T-helper 2 cell treated with Interferon-gamma antibody and Interleukin-4, amounts not matched to agents 5 μg/mL and 100 μg/mL, for 36 hours (primary cell): Measurements from ENCODE around the gene PLCB1.
"Not testable (repeated sequence)": the region's sequence is repeated elsewhere in the genome, so short reads cannot be mapped to it uniquely, and the experiment has no call there.

Source experiments
- DNase-seq: peaks from one replicate; pipeline ENCODE4 v3.0.0; 2021; ENCODE audit warnings: low spot score
- H3K27ac Mint-ChIP-seq: one replicate; pipeline ENCODE4 v1.8.0; 2021; ENCODE audit warnings: mild to moderate bottlenecking, mixed read lengths
- H3K27me3 Mint-ChIP-seq: one replicate; pipeline ENCODE4 v1.8.0; 2021; ENCODE audit warnings: low read depth, mixed read lengths
- H3K36me3 Mint-ChIP-seq: one replicate; pipeline ENCODE4 v1.8.0; 2021; ENCODE audit warnings: low read depth, mixed read lengths
- H3K4me1 Mint-ChIP-seq: one replicate; pipeline ENCODE4 v1.8.0; 2021; ENCODE audit warnings: low read depth, mixed read lengths
- H3K4me3 Mint-ChIP-seq: one replicate; pipeline ENCODE4 v1.8.0; 2022; ENCODE audit warnings: mild to moderate bottlenecking, moderate library complexity, mixed read lengths
- H3K9me3 Mint-ChIP-seq: one replicate; pipeline ENCODE4 v1.8.0; 2021; ENCODE audit warnings: mixed read lengths

Gene PLCB1

DNA sequence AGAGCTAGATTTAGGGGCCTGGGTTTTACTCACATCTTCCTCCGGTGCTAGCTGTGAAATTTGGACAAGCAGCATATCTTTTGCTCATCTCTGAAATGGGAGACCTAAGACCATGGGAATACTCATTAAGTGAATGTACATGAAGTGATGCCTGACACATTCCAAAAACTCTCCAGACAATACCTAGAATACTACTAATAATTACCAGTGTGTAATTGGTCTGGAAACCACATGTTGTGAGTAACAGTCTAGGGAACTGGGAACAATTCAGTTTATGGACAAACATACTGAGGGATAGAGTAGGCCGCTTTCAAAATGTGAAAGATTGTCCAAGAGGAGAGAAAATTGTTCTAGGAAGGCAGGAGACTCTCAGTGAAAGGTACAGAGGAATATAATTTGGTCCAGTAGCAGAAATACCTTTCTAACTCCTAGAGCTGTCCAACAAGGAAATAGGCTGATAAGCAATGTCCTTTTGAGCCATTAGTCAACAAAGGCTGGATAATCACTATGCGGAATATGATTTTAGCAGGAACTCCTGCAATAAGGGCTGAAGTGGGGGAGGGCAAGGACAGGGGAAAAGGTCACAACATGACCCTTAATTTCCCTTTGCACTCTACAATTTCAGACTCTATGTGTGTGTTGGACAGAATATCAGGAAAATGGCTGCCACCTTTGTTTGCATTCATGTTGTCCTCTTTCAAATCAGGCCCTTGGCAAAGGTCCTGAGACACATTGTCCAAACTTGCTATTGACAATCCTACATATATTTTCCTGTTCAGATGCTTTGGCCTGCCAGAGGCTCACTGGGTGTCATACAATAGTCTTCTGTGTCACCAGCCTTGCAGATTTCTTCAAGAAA lies 315.4 kb downstream of the PLCB1 start:
- Mint-ChIP-seq H3K4me3 (no peak overlapping the region), H3K9me3 (no peaks in the 10 kb centered on the region), H3K27me3 (no peaks in the 10 kb centered on the region), H3K27ac (no peak overlapping the region), H3K36me3 (no peaks in the 10 kb centered on the region), H3K4me1 (no peaks in the 10 kb centered on the region)
- no peak for DNase-seq

- DNase-seq = no peak
- H3K27me3 Mint-ChIP-seq = no peaks in the 10 kb centered on the region
- no peaks in the 10 kb centered on the region for H3K4me1 Mint-ChIP-seq
- H3K36me3 Mint-ChIP-seq = no peaks in the 10 kb centered on the region
- no peaks in the 10 kb centered on the region for H3K9me3 Mint-ChIP-seq
- no peak overlapping the region for H3K27ac Mint-ChIP-seq
- no peak overlapping the region for H3K4me3 Mint-ChIP-seq
Observed at GRCh38 chr20:8449123-8449522, 317.1 kb downstream of the PLCB1 start.

- Mint-ChIP-seq H3K27me3 (no peaks in the 10 kb centered on the region), H3K4me1 (no peaks in the 10 kb centered on the region), H3K36me3 (no peaks in the 10 kb centered on the region), H3K9me3 (no peaks in the 10 kb centered on the region), H3K27ac (no peak overlapping the region), H3K4me3 (no peak overlapping the region)
- peak; percentile 59 for DNase-seq
Observed at GRCh38 chr20:8454137-8454712, 322.2 kb downstream of the PLCB1 start.

DNA sequence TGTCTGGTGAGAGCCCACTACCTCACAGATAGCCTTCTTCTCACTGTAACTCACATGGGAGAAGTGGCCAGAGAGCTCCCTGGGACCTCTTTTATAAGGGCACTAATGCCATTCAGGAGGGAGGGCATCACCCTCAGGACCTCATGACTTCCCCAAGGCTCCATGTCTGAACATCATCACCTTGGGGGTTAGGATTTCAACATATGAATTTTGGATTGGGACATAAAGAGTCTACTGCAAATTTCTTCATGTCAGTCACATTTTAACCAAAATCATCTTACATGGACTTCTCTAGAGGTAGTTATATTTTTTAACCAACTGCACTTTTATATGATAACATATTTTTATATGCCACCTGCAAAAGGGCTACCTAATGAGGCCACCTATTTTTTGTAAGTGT lies 324.7 kb downstream of the PLCB1 start:
- no peaks in the 10 kb centered on the region for H3K36me3 Mint-ChIP-seq
- H3K27ac Mint-ChIP-seq = no peak overlapping the region
- H3K9me3 Mint-ChIP-seq = no peaks in the 10 kb centered on the region
- H3K4me1 Mint-ChIP-seq = no peaks in the 10 kb centered on the region
- no peaks in the 10 kb centered on the region for H3K27me3 Mint-ChIP-seq
- no peak overlapping the region for H3K4me3 Mint-ChIP-seq
- DNase-seq = no peak

- Mint-ChIP-seq H3K27me3 (no peaks in the 10 kb centered on the region), H3K27ac (no peak overlapping the region), H3K36me3 (no peaks in the 10 kb centered on the region), H3K4me3 (no peak overlapping the region), H3K4me1 (no peaks in the 10 kb centered on the region), H3K9me3 (no peaks in the 10 kb centered on the region)
- DNase-seq = no peak
Observed at GRCh38 chr20:8457978-8458377, 325.9 kb downstream of the PLCB1 start.

GRCh38 chr20:8461186-8461585 lies 329.1 kb downstream of the PLCB1 start:
- H3K27ac Mint-ChIP-seq = no peak overlapping the region
- DNase-seq = no peak
- no peak overlapping the region for H3K4me3 Mint-ChIP-seq
- H3K36me3 Mint-ChIP-seq = no peaks in the 10 kb centered on the region
- H3K27me3 Mint-ChIP-seq = no peaks in the 10 kb centered on the region
- no peaks in the 10 kb centered on the region for H3K4me1 Mint-ChIP-seq
- peaks cover 4% of the 10 kb centered on the region for H3K9me3 Mint-ChIP-seq

DNA sequence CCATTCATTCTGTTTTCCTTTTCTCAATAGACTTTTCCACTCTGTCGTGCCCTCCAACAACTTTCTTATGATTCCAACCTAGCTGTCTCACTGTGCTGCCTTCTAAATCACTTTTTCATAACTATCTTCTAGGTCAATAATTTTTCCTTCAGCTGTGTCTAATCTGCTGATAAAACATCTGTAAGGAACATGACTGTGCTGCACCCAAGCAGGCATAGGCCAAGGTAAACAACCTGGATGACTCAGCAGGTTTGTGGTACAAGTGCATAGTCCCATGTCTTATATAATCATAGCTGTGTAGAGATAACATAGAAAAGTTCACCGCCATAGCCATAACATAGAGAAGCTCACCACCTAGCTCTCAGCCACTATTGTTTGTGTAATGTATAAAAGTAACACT lies 332.3 kb downstream of the PLCB1 start:
- no peaks in the 10 kb centered on the region for H3K27me3 Mint-ChIP-seq
- no peaks in the 10 kb centered on the region for H3K36me3 Mint-ChIP-seq

GRCh38 chr20:8466781-8467180 lies 334.7 kb downstream of the PLCB1 start:
- H3K4me3 Mint-ChIP-seq, H3K27me3 Mint-ChIP-seq, H3K36me3 Mint-ChIP-seq, H3K27ac Mint-ChIP-seq, H3K9me3 Mint-ChIP-seq, H3K4me1 Mint-ChIP-seq, DNase-seq: not testable (repeated sequence)

More for the DNA sequence above, 332.3 kb downstream of the PLCB1 start:
- no peak overlapping the region for H3K4me3 Mint-ChIP-seq
- no peaks in the 10 kb centered on the region for H3K4me1 Mint-ChIP-seq
- no peak overlapping the region for H3K27ac Mint-ChIP-seq
- no peak for DNase-seq
- H3K9me3 Mint-ChIP-seq = peaks cover 4% of the 10 kb centered on the region

- Mint-ChIP-seq H3K9me3 (no peaks in the 10 kb centered on the region), H3K4me1 (no peaks in the 10 kb centered on the region), H3K36me3 (no peaks in the 10 kb centered on the region), H3K27me3 (no peaks in the 10 kb centered on the region), H3K27ac (no peak overlapping the region), H3K4me3 (no peak overlapping the region)
- DNase-seq = no peak
Observed at GRCh38 chr20:8470156-8470555, 338.1 kb downstream of the PLCB1 start.

DNA sequence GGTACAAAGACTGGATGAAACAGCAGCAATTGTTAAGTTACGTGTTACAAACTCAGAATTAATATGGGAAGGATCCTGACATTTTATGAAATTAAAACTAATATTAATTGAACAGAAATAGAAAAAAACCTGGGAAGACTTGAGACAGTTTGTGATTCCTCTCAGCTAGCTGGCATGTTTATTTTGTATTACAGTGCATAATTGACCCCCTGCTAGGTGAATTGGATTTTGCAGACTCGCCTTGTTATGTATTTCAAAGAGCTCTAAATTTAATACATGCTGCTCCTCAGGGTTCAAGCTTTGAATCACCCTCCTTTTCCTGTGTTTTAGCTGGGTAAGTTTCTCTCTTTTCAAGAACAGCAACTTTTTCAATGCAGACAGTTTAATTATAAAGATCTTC lies 339.4 kb downstream of the PLCB1 start:
- no peaks in the 10 kb centered on the region for H3K9me3 Mint-ChIP-seq
- no peaks in the 10 kb centered on the region for H3K36me3 Mint-ChIP-seq
- H3K27me3 Mint-ChIP-seq = no peaks in the 10 kb centered on the region

DNA sequence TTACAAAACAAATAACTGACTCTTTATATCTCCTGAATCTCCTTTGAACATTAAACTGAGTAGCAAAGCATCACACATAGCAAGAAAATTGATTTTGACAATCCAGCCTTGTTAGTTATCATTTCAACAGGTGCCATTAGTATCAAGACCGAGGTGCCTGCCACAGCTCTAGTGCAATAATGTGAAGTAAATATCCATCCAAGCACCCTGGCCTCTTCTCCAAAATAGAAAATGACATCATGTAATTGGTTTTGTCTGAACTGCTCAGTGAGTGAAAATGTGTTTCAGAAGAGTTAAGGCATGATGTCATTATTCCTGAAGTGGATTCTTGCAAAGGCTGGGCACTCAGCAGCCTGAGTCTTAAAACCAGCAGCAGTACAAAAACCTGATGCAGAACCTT lies 341.4 kb downstream of the PLCB1 start:
- Mint-ChIP-seq H3K36me3 (no peaks in the 10 kb centered on the region), H3K27me3 (no peaks in the 10 kb centered on the region), H3K4me3 (no peak overlapping the region), H3K9me3 (no peaks in the 10 kb centered on the region), H3K27ac (no peak overlapping the region), H3K4me1 (no peaks in the 10 kb centered on the region)
- DNase-seq = no peak

More for the DNA sequence above, 339.4 kb downstream of the PLCB1 start:
- no peak for DNase-seq
- Mint-ChIP-seq H3K4me3 (no peak overlapping the region), H3K27ac (no peak overlapping the region), H3K4me1 (no peaks in the 10 kb centered on the region)

- Mint-ChIP-seq H3K9me3 (no peaks in the 10 kb centered on the region), H3K27ac (no peak overlapping the region), H3K4me1 (no peaks in the 10 kb centered on the region), H3K36me3 (no peaks in the 10 kb centered on the region), H3K4me3 (no peak overlapping the region), H3K27me3 (no peaks in the 10 kb centered on the region)
- no peak for DNase-seq
Observed at GRCh38 chr20:8474027-8474668, 342.1 kb downstream of the PLCB1 start.

GRCh38 chr20:8476021-8476420 lies 344.0 kb downstream of the PLCB1 start:
- Mint-ChIP-seq H3K27me3 (no peaks in the 10 kb centered on the region), H3K4me1 (no peaks in the 10 kb centered on the region), H3K4me3 (no peak overlapping the region), H3K36me3 (no peaks in the 10 kb centered on the region), H3K9me3 (no peaks in the 10 kb centered on the region), H3K27ac (no peak overlapping the region)
- DNase-seq = no peak

GRCh38 chr20:8480597-8480996 lies 348.5 kb downstream of the PLCB1 start:
- Mint-ChIP-seq H3K27ac (no peak overlapping the region), H3K36me3 (no peaks in the 10 kb centered on the region), H3K4me3 (no peak overlapping the region), H3K27me3 (no peaks in the 10 kb centered on the region), H3K4me1 (no peaks in the 10 kb centered on the region), H3K9me3 (no peaks in the 10 kb centered on the region)
- DNase-seq = no peak
